GM12873 (cell line): Measurements from ENCODE around the gene SMYD5.

ENCODE experiments used
- CTCF ChIP-seq: IDR thresholded peaks from 2 replicates; pipeline ENCODE4 v1.5.1; 2012; ENCODE audit warnings: low read depth, mild to moderate bottlenecking, moderate library complexity, low read length, control low read depth; ENCODE audit not compliant: insufficient read depth; ENCODE audit errors: missing control alignments

Gene SMYD5

GRCh38 chr2:73228631-73229030 is 14.6 kb downstream of the SMYD5 start:
- no peak for TF ChIP-seq CTCF

GRCh38 chr2:73232403-73233153 is 18.5 kb downstream of the SMYD5 start:
- TF ChIP-seq CTCF = peak; percentile 26

GRCh38 chr2:73233154-73233931 is 19.3 kb downstream of the SMYD5 start, which contains the start of gene PRADC1:
TSS of gene PRADC1 (minus strand) at chr2:73233239. CDS start at chr2:73233160, 79 bp downstream.
- TF ChIP-seq CTCF = no peak

- no peak for TF ChIP-seq CTCF
These were observed 20.1 kb downstream of the SMYD5 start, which contains the start of gene CCT7 for GRCh38 chr2:73233932-73234832. TSS of gene CCT7 (plus strand) at chr2:73234308. CDS start at chr2:73234379, 71 bp downstream.

GRCh38 chr2:73235315-73236028 is 21.4 kb downstream of the SMYD5 start:
- no peak for TF ChIP-seq CTCF

GRCh38 chr2:73237168-73237567 is 23.1 kb downstream of the SMYD5 start:
- no peak for TF ChIP-seq CTCF
